ENCODE data around the gene PIAS4. TPM values are rescaled to one million over a fixed set of nuclear protein-coding genes. Genes with fewer than 3 reads are reported as not detected.

The PIAS4 gene
- total and polyA plus RNA-seq, 4 donors: 24.8 to 37.7 (median 29.7) TPM

DNA sequence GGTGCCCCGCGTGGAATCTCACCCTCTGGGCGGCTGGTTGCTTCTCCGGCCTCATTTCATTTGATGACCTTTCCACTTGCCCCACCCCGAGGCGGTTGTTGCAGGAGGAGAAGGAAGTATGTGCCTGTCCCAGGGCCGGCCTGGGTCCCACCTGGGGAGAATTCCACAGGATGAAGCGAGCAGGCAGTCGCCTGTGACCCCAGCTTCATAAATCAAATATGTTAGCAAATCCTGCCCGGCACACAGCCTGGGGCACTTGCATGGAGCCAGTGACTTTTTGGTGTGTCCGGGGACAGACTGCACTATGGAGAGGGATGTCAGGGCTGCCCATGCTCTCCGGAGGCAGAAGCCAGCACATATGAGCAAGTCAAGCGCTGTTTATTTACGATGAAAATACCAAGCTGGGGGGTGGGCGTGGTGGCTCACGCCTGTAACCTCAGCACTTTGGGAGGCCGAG, 78.9 kb downstream of the PIAS4 start:
- Histone ChIP-seq H3K4me1 (ENCODE audit: control insufficient read depth, insufficient read depth, low read length) (peaks cover 8% of the 10 kb centered on the region), H3K27me3 (ENCODE audit: control insufficient read depth, insufficient read depth, low read length) (no peaks in the 10 kb centered on the region), H3K9me3 (ENCODE audit: control insufficient read depth, insufficient read depth, low read length) (no peaks in the 10 kb centered on the region), H3K4me3 (ENCODE audit: low read depth, low read length) (no peak overlapping the region), H3K36me3 (ENCODE audit: control insufficient read depth, insufficient read depth, low read length) (peaks cover 35% of the 10 kb centered on the region), H3K27ac (ENCODE audit: low read depth, low read length) (no peak overlapping the region)
- DNase-seq (ENCODE audit: low read depth in 4 of 6, low spot score in 6 of 6): no peak
- 65% methylated on average over 12 of the region's 17 CpGs for WGBS (ENCODE audit: insufficient coverage)

DNA sequence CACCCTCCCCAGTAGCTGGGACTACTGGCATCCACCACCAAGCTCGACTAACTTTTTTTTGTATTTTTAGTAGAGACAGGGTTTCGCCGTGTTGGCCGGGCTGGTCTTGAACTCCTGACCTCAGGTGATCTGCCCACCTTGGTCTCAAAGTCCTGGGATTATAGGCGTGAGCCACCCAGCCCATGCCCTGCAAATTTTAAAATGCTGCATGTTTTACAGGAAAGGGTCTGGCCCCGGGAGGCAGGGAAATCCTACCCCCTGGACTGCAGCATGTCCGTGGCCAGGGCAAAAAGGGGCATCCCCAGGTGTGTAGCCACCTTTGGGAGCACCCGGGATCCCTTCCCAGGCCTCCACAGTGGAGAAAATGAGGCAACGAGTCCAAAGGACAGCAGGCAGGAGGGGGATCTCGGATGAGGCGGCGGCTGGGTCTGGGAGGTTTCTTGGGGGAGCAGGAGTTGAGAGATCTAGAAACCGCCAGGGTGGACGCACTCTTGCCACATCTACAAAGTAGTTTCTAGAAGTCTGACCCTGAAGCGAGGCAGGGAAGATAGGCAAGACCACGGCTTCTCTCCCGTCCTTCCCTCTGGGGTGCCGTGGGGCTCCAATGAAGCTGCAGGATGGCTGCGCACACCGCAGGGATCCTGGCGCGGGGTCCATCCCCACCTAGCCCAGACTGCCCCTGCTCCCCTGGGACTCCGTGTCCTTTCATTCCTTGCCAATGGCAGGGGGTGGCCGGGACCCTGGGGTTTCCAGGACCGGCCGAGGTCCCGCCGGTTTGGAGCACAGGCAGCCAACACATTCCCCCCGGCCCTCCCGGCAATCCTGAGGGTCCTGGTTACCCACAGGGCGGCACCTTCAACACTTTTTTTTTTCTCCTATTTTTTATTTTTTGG, 80.5 kb downstream of the PIAS4 start:
- H3K4me3 ChIP-seq (ENCODE audit: low read depth, low read length): no peak overlapping the region
- WGBS (ENCODE audit: insufficient coverage): 83% methylated on average over 29 of the region's 31 CpGs
- no peaks in the 10 kb centered on the region for H3K27me3 ChIP-seq (ENCODE audit: control insufficient read depth, insufficient read depth, low read length)
- peaks cover 46% of the 10 kb centered on the region for H3K36me3 ChIP-seq (ENCODE audit: control insufficient read depth, insufficient read depth, low read length)
- H3K9me3 ChIP-seq (ENCODE audit: control insufficient read depth, insufficient read depth, low read length): no peaks in the 10 kb centered on the region
- peaks cover 8% of the 10 kb centered on the region for H3K4me1 ChIP-seq (ENCODE audit: control insufficient read depth, insufficient read depth, low read length)
- H3K27ac ChIP-seq (ENCODE audit: low read depth, low read length): no peak overlapping the region
- no peak for DNase-seq (ENCODE audit: low read depth in 4 of 6, low spot score in 6 of 6)

DNA sequence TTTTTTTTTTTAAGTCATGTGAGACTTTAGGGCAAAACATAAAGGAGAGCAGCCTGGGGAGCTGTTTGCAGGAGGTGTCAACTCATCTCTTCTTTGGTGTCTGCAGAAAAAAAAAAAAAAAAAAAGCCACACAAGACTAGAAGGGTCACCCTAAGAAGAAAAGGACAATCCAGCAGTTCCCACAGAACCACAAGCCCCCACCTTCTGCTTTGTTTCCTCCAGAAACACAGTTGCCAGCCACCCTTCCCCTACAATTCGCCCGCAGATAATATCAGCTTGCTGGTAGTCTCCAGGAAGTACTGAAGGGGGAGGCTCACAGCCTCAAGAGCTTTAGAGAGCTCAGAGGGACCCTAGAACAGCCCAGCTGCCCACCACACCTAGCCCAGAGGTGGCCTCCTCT, 81.4 kb downstream of the PIAS4 start:
- 100% methylated on average over 2 of the region's 2 CpGs for WGBS (ENCODE audit: insufficient coverage)
- H3K4me1 ChIP-seq (ENCODE audit: control insufficient read depth, insufficient read depth, low read length): peaks cover 7% of the 10 kb centered on the region
- no peak overlapping the region for H3K27ac ChIP-seq (ENCODE audit: low read depth, low read length)
- H3K36me3 ChIP-seq (ENCODE audit: control insufficient read depth, insufficient read depth, low read length): peaks cover 56% of the 10 kb centered on the region
- no peaks in the 10 kb centered on the region for H3K27me3 ChIP-seq (ENCODE audit: control insufficient read depth, insufficient read depth, low read length)
- no peak overlapping the region for H3K4me3 ChIP-seq (ENCODE audit: low read depth, low read length)
- no peak for DNase-seq (ENCODE audit: low read depth in 4 of 6, low spot score in 6 of 6)
- no peaks in the 10 kb centered on the region for H3K9me3 ChIP-seq (ENCODE audit: control insufficient read depth, insufficient read depth, low read length)

Small RNA genes lying within 50 kb of the gene (small RNA-seq; reads per million reads assigned to genes)
- gene SNORD37 (ENCODE audit: low replicate concordance): 9.0 reads per million, percentile 96 among the genes with 10 or more reads in this experiment

Other genes starting within 250 kb of the PIAS4 start
- gene APBA3, start 246.0 kb upstream of the PIAS4 start, total RNA-seq: 10 to 100 TPM; 16.6 to 19.9 TPM
- 10 to 100 TPM; 20.4 to 27.3 TPM for gene APBA3, start 246.0 kb upstream of the PIAS4 start, polyA plus RNA-seq (ENCODE audit: insufficient read length in 2 of 2)
- 10 to 100 TPM; 33.2 to 77.8 TPM for gene MRPL54, start 245.1 kb upstream of the PIAS4 start, total RNA-seq
- gene MRPL54, start 245.1 kb upstream of the PIAS4 start, polyA plus RNA-seq (ENCODE audit: insufficient read length in 2 of 2): 10 to 100 TPM; 43.1 TPM
- gene RAX2, start 235.5 kb upstream of the PIAS4 start, total RNA-seq: not detected
- gene RAX2, start 235.5 kb upstream of the PIAS4 start, polyA plus RNA-seq (ENCODE audit: insufficient read length in 2 of 2): under 1 TPM in 1 of 2 donors, not detected in 1; 0.09 TPM
- gene MATK, start 221.4 kb upstream of the PIAS4 start, total RNA-seq: 10 to 100 TPM; 11.5 to 22.8 TPM
- gene MATK, start 221.4 kb upstream of the PIAS4 start, polyA plus RNA-seq (ENCODE audit: insufficient read length in 2 of 2): 10 to 100 TPM; 61.0 to 62.5 TPM
- gene ZFR2, start 138.7 kb upstream of the PIAS4 start, total RNA-seq: 1 to 10 TPM; 7.7 to 9.0 TPM
- 10 to 100 TPM; 27.9 to 37.6 TPM for gene ZFR2, start 138.7 kb upstream of the PIAS4 start, polyA plus RNA-seq (ENCODE audit: insufficient read length in 2 of 2)
- gene ATCAY, start 127.1 kb upstream of the PIAS4 start, total RNA-seq: 10 to 100 TPM; 38.1 to 48.9 TPM
- gene ATCAY, start 127.1 kb upstream of the PIAS4 start, polyA plus RNA-seq (ENCODE audit: insufficient read length in 2 of 2): 100 to 1,000 TPM; 134 to 158 TPM
- under 1 TPM in 1 of 2 donors, not detected in 1; 0.28 TPM for gene NMRK2, start 74.7 kb upstream of the PIAS4 start, total RNA-seq
- under 1 TPM in 1 of 2 donors, not detected in 1; 0.74 TPM for gene NMRK2, start 74.7 kb upstream of the PIAS4 start, polyA plus RNA-seq (ENCODE audit: insufficient read length in 2 of 2)
- gene DAPK3, start 36.6 kb upstream of the PIAS4 start, total RNA-seq: 10 to 100 TPM; 40.1 to 52.1 TPM
- gene DAPK3, start 36.6 kb upstream of the PIAS4 start, polyA plus RNA-seq (ENCODE audit: insufficient read length in 2 of 2): 10 to 100 TPM; 67.2 to 79.6 TPM
- 1,000 to 10,000 TPM; 1,335 to 1,977 TPM for gene EEF2, start 22.3 kb upstream of the PIAS4 start, total RNA-seq
- gene EEF2, start 22.3 kb upstream of the PIAS4 start, polyA plus RNA-seq (ENCODE audit: insufficient read length in 2 of 2): 1,000 to 10,000 TPM; 1,625 to 1,669 TPM
- gene ZBTB7A, start 59.2 kb downstream of the PIAS4 start, total RNA-seq: 1 to 10 TPM; 6.6 to 6.9 TPM
- 10 to 100 TPM; 12.7 to 14.6 TPM for gene ZBTB7A, start 59.2 kb downstream of the PIAS4 start, polyA plus RNA-seq (ENCODE audit: insufficient read length in 2 of 2)
- 100 to 1,000 TPM in 1 of 2 donors, 10 to 100 TPM in 1; 72.6 to 121 TPM for gene MAP2K2, start 116.4 kb downstream of the PIAS4 start, total RNA-seq
- 100 to 1,000 TPM; 183 to 188 TPM for gene MAP2K2, start 116.4 kb downstream of the PIAS4 start, polyA plus RNA-seq (ENCODE audit: insufficient read length in 2 of 2)
- not detected for gene CREB3L3, start 145.9 kb downstream of the PIAS4 start, total RNA-seq
- under 1 TPM; 0.44 to 0.48 TPM for gene CREB3L3, start 145.9 kb downstream of the PIAS4 start, polyA plus RNA-seq (ENCODE audit: insufficient read length in 2 of 2)
- 1 to 10 TPM; 8.1 to 9.1 TPM for gene SIRT6, start 174.8 kb downstream of the PIAS4 start, total RNA-seq
- 10 to 100 TPM; 39.8 to 45.4 TPM for gene SIRT6, start 174.8 kb downstream of the PIAS4 start, polyA plus RNA-seq (ENCODE audit: insufficient read length in 2 of 2)
- 1 to 10 TPM; 2.8 to 3.1 TPM for gene ANKRD24, start 175.0 kb downstream of the PIAS4 start, total RNA-seq
- gene ANKRD24, start 175.0 kb downstream of the PIAS4 start, polyA plus RNA-seq (ENCODE audit: insufficient read length in 2 of 2): 10 to 100 TPM; 10.4 to 13.7 TPM
- under 1 TPM; 0.69 to 0.77 TPM for gene EBI3, start 221.8 kb downstream of the PIAS4 start, total RNA-seq
- gene EBI3, start 221.8 kb downstream of the PIAS4 start, polyA plus RNA-seq (ENCODE audit: insufficient read length in 2 of 2): 1 to 10 TPM in 1 of 2 donors, under 1 TPM in 1; 0.89 to 1.6 TPM
- gene YJU2, start 239.3 kb downstream of the PIAS4 start, total RNA-seq: 10 to 100 TPM; 12.5 to 25.2 TPM
- 10 to 100 TPM; 26.6 to 27.0 TPM for gene YJU2, start 239.3 kb downstream of the PIAS4 start, polyA plus RNA-seq (ENCODE audit: insufficient read length in 2 of 2)

Data from spinal cord (tissue), 10 donors.